ENCODE results near the gene MYBBP1A.
"Not testable (repeated sequence)": the region's sequence is repeated elsewhere in the genome, so short reads cannot be mapped to it uniquely, and the experiment has no call there.

Gene MYBBP1A

DNA sequence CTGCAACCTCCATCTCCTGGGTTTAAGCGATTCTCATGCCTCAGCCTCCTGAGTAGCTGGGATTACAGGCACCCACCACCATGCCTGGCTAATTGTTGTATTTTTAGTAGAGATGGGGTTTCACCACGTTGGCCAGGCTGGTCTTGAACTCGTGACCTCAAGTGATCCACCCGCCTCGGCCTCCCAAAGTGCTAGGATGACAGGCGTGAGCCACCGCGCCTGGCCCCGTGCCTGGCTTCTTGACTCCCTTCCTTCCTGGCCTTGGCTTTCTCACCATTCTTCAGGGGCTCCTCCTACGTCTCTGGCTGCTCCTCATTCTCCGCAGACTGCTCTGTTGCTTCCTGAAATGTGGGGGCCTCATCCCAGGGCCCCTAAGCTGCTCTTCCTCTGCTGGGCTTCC, 34.9 kb upstream of the MYBBP1A start:
- not testable (repeated sequence) for DNase-seq

DNA sequence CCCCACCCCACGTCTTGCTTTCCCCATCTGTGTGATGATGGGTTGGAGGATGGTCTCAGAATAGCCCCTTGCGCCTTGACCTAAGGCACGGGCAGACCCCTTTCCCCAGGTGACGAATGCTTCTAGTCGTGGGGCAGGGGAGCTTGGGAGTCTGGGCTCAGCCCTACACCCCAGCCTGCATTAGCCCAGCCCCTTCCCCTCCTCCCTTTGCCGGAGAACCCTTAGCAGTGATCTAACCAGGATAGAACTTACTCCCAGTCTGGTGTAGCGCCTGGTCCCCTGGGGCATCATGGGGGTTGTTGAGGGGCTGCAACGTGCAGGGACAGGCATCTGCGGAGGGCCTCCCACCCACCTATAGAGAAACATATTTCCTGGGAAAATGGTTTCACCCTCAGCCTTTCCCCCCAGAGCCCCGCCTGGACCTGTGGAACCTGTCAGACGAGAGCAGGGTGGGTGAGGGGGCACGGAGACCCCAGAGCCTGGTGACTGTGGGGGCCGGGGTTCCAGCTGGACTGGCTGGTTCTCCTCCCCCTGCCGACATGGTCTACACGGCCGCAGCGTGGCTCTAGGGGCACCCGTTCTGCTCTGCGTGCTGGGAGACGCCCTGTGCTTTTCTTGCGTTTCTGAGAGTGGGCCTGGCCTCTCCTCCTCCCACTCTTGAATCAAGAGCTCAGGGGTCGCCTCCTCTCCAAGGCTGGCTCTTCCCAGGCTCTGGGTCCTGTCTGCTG, 33.9 kb upstream of the MYBBP1A start:
- DNase-seq: no peak

DNA sequence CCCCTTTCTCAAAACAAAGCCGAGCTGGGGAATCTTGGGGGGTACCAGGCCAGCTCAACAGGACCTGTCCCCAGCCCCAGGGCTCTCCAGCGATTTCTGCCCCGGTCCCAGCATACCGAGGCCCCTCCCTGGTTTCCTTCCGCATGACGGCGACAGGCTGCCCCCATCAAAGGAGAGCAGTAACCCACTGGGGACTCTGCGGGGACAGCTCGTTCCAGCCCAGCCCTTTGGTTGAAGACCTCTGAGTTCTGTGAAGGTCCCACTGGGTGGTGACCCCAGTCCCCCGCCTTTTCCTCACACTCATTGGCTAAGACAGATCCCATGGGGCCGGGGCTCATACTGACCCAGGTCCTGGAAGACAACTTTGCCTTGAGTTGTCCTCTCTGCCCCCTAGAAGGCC, 33.2 kb upstream of the MYBBP1A start:
- no peak for DNase-seq

DNA sequence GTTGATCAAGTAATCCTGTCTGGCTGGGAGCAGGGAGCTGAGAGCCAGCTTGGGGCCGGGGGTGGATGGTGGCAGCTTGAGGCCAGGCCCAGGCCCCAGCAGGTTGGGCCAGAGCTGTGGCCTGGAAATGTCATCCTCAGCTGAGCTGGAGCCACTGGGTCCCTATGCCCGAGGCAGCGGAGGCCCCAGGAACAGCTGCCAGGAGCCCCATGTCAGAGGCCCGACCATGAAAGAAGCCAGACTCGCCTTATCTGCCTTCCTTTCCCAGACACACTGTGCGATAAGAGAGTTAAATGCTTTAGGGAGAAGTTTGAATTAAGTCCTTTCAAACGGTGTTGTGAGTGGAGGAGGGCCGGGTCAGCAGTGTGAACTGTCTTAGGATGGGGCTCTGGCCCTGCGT, 32.6 kb upstream of the MYBBP1A start:
- no peak for DNase-seq

DNA sequence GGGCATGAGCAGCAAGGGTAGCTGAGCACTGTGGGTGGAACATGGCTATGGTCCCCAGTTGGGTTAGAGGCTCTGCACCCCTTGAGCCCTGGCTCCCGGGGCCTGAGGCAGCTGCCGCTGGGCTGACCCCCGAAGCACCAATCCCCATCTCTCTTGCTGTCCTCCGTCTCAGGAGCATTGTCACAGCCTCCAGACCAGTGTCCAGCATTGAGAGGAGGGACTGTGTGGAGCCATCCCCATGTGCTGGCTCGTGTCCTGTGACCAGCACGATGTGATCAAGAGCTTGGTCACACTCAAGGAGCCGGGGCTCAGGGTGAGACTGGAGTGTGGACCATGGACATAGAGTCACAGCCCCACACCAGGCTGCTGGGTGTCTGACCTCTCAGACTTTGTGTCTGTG, 32.0 kb upstream of the MYBBP1A start:
- DNase-seq: no peak

DNA sequence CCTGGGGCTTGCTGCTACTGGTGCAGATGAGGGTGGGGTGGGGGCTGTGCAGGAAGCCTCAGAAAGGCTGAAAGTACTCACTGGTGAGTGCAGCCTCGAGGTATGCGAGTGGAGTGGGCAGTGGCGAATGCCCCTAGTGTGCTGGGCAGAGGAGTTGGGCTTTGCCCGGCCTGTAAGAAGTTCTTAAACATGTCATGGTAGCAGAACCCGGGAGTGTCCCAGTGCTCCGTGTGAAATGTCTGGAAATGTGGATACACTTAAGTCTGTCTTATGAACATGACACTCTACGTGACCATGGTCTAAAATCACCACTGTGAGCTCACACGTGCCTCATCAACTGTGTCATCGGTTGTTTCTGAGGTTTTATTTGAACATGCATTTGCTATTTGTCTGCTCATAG, 30.9 kb upstream of the MYBBP1A start:
- no peak for DNase-seq

DNA sequence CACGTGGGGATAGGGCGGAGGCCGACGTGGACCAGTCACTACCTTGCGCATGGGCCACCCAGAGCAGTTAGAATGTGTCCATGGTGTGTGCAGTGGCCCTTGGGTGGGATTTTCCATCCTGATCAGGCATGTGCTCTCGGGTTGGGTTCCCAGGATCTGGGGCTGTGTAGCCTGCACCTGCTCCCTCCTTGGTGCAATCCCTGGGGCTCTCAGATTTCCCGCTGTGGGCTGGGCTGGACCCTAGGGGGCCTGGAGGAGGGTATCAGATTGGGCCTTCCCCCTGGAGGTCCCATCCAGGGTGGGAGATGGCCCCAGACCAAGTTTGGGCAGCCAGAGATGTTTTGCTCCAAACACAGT, 30.4 kb upstream of the MYBBP1A start:
- DNase-seq: no peak

DNA sequence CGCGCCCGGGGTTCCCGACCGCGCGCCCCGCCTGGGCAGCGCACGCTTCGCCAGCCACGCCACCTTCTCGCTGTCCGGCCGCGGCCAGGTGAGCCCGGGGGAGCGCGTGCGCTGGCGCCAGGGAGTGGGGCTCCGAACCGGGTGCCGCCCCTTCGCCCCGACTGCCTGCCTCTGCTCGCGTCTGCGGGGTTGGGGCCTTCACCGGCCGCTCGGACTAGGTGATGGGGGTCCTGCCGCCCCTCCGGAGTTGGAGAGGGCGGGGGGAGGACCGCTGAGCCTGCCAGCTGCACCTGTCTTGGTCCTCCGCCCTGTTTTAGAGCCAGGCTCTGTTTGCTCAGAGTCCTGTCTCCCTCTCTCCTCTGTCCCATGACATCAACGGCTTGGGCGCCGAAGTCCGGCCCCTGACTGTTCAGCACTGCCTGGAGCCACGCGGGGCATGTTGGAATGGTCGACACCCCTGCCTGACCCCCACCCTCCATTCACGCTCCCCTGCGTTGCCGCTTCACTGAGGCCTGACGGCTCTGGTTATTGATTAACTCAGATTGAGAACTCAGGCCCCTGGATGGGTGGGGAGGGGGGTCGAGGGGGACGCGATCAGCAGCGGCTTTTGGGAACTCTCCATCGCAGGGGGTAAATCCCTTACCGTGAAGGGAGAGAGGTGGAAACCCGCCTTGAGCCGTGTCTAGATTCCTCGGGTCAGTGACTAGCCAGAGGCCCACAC, 29.9 kb upstream of the MYBBP1A start:
- no peak for DNase-seq

DNA sequence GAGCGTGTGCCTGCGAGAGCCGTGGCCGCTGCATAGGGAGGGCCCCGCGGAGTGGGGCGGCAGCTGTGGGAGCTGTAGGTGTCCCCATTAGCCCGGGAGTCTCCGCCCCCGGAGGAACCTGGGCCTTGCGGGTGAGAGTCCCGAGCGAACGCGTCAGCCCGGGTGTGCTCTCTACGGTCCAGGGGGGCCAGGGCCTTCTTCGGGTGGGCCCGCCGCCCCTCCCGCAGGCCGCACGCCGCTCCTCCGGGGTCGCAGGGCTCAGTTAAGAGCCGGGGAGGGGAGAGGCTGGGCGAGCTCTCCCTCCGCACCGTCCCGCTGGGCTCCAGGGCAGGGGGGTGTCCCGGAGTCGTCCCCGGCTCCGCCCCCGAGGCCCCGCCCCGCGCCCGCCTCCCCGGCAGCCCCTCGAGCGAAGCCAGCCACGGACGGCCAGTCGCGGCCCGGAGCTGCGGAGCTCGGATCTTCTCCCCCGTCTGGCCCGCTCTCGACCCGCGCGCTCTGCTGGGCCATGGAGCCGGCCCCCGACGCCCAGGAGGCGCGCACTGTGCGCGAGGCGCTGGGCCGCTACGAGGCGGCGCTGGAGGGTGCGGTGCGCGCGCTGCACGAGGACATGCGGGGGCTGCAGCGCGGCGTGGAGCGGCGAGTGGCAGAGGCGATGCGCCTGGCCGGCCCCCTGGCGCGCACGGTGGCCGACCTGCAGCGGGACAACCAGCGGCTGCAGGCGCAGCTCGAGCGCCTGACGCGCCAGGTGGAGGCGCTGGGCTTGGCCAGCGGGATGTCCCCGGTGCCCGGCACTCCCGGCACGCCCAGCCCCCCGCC, 29.1 kb upstream of the MYBBP1A start, which contains the start of gene SMTNL2:
Gene SMTNL2, plus strand, starts transcription at position 429 of the 816 bp plus-strand sequence. Its CDS starts 77 bp downstream, at position 506.
- no peak for DNase-seq

DNA sequence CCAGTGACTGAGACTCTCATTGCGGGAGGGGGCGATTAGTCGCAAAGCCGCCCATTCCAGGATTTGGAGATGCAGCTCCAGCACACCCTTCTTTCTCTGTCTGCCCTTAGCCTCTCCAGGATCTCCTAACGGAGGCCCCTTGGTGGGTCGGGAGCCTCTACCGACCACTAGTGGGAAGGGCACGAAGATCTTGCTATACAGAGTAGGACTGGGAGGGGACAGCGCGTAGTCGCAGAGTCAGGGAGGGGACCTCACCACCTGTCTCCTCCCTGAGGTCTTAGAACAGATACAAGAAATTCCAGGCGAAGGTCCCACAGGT, 28.6 kb upstream of the MYBBP1A start:
- no peak for DNase-seq

DNA sequence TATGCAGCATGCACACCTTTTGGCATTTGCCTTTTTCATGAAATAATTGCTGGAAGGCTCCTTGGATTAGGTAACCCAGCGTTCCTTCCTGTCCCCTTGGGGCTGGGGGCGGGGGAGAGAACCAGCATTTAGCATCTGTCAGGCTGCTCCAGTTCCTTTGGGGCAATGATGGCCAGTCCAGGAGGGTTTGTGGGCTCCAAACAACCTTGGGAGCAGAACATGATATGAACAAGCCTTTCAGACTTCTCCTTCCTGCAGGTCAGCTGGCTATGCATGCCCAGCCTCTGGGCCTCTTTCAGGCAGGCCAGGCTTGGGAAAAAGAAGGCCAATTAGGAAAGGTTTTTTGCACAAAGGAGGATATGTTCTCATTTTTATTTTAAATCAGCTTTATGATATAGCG, 28.0 kb upstream of the MYBBP1A start:
- DNase-seq: no peak

DNA sequence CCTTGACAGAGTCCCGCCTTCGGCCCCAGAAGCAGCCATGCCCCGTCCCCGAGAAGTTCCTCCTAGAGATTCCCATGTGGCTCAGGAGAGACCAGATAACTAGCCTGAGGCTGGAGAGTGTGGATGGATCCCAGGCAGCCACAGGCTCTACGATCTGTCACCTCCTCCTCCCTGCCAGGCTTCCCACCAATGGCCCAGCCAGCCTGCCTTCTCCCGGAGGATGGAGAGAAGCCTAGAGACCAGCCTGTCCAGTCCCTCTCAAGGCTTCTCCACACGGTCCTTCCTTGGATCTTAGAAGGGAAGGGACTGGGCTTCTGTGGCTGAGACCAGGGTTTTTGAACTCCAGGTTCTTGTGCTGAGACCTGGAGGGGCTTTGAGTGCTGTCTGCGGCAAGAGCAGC, 27.5 kb upstream of the MYBBP1A start:
- no peak for DNase-seq

DNA sequence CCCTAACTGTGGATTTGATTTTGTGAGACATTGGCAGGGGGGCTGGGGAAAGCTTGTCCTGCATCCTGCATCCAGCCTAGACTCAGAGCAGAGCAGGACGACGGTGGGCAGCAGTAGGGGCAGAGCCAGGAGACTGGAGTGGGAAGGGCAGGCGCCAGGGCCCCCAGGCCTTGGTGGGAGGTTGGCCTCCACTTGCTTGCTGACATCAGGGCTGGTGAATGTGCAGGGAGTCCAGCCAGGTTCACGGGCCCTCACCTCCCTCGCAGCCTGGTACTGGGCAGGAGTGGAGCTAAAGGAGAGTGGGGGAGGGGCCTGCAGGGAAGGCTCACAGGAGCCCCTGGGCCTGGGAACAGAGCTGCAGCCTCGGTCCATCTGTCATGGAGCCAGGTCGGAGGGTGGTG, 26.9 kb upstream of the MYBBP1A start:
- no peak for DNase-seq

DNA sequence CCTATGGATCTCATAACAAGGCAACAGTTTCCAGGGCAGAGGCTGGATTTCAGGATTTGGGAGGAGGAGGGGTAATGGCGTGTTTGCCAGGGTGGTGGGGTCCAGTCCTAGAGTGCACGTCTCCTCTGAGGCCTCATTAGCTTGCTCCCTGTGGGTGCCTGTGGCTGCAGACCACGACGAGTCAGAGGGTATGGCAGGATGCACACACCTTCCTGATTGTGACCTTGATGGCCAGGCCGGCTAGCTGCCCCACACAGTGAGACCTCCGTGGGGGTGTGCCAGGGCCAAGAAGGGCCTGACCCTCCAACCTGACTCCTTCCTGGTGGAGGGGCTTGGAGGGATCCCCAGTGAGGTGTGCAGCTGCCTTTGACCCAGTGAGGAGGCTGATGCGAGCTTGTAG, 25.1 kb upstream of the MYBBP1A start:
- no peak for DNase-seq

DNA sequence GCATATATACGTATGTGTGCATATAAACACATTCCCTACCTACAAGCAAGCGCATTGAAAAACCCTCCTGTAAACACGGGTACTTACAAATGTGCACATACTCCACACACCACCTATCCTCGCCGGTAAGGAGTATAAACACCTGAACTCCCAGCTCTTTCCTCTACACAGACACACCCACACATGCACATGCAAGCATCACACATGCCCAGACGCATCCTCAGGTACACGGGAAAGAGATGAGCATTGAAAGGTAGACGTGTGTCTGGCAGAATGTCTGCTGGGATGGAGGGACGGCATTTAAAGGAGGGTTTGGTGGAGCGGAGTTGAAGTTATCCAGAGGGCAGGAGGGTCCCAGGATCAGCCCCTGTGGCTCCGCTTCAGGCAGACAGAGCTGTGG, 24.5 kb upstream of the MYBBP1A start:
- DNase-seq: no peak

DNA sequence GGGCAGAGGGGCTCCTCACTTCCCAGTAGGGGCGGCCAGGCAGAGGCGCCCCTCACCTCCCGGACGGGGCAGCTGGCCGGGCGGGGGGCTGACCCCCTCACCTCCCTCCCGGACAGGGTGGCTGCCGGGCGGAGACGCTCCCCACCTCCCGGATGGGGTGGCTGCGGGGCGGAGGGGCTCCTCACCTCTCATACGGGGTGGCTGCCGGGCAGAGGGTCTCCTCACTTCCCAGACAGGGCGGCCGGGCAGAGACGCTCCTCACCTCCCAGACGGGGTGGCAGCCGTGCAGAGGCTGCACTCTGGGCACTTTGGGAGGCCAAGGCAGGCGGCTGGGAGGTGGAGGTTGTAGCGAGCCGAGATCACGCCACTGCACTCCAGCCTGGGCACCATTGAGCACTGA, 23.2 kb upstream of the MYBBP1A start:
- not testable (repeated sequence) for DNase-seq

DNA sequence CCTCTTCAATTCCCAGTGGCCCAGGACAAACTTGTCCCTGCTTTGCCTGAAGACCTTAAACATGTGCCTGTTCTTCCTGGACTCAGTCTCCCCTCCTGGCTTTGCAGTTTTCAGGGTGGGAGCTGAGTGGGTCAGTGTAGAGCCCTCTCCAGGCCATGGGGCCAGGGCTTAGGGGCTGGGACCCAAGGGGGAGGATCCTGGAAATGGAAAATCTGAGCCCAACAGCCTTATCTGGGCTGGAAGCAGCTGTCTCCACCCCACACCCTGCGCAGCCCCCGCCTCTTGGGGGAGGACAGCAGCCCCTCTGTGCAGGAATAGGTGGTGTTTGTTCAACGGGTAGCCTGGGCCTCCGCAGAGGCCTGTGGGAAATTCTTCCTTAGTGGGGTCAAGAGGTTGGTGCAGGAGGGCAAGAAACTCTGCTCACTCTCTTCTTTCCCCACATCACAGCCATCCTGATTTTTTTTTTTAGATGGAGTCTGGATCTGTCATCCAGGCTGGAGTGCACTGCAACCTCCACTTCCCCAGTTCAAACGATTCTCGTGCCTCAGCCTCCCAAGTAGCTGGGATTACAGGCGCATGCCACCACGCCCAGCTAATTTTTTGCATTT, 22.3 kb upstream of the MYBBP1A start:
- no peak for DNase-seq

DNA sequence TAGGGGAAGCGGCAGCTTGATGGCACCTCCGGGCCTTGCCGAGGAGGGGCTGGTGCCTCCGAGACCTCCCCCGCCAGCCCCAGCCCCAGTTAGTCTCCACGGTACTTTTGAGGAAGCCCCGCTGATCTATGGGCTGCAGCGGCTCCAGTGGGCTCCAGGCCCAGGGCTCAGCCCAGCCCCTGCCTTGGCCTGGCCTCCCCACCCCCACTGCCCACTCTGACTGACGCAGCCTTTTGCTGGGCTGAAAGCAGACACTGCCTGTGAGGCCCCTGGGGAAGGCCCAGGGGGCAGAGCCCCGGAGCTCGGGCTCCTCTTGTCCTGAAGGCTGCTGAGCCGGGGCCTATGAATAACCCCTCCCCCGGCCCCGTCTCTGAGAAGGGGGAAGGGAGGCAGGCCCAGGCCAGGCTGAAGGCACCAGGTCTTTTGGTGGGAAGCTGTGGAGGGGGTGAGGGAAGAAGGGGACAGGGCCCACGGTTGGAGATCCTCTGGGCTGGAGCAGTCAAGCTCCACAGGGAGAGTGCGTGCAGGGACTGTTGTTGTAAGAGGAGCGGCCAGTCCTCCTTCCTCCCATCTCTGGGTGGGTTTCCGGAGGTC, 21.6 kb upstream of the MYBBP1A start:
- DNase-seq: no peak

DNA sequence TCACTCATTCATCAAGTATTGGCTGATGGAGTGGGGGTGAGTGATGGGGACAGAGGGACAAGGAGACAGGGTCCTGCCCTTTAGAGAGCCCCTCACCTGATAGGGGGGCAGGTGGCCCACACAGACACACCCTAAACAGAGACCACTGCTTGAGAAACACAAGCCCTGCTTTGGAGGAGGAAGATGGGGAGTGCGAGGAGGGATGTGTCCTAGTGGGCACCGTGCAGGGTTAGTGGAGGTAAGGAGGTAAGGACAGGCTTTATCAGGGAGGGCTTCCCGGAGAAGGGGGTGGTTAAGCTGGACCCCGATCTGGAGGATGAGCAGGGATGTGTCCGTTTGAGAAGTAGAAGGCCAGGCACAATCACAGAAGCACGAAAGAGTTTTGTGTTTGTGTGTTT, 21.0 kb upstream of the MYBBP1A start:
- DNase-seq: no peak

DNA sequence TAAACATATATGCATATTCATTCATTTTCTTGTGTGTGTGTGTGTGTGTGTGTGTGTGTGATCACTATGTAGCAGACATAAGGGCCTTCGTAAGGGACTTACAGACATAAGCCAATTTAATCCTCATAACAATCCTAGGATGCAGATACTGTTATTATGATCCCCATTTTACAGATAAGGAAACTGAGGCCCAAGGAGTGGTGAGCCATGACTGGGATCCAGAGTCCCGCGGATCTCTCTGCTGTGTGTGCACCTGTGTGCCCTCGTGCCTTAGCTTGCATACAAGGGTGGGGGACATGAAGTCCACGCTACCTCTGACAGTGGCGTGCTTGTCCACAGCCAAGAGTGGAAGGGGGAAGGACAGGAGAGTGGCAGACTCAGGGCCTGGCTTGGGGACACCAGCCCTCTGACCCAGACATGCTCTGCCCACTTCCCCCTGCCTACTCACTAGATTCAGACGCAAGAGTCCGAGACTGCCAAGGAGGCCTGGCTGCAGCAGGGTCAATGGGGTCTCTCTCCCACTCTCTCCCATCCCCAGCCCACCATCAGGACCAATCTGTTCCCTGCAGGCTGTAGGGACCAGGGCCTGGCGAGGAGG, 19.4 kb upstream of the MYBBP1A start:
- DNase-seq: no peak

DNA sequence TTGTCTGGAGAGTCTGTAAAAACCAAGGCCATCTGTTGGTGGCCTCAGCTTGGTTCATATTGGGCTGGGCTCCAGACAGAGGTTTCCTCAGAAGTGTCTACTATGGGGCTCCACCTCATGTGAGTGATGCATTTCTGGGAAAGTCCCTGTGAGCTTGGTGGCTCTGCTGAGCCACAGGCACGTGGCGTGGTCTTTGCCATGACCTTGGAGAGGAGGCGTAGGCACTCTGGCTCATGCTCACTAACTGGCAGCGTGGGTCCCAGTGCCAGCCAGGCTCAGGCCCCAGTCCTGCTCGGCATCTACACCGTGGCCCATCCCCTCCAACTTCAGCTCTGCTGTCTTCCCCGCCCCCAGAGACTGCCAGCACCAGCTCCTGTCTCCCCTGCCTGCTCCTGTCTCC, 18.5 kb upstream of the MYBBP1A start:
- DNase-seq: no peak

DNA sequence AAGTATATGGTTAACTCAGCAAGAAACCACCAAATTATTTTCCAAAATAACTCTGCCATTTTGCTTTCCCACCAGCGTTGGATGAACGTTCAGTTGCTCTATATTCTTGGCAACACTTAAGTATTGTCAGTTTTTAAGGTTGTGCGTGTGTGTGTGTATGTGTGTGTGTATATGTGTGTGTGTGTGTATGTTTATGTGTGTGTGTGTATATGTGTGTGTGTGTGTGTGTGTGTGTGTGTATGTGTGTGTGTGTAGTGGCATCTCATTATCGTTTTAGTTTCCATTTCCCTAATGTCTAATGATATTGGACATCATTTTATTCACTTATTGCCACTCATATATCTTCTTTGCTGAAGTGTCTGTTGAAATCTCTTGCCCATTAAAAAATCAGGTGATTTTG, 17.9 kb upstream of the MYBBP1A start:
- DNase-seq: no peak

DNA sequence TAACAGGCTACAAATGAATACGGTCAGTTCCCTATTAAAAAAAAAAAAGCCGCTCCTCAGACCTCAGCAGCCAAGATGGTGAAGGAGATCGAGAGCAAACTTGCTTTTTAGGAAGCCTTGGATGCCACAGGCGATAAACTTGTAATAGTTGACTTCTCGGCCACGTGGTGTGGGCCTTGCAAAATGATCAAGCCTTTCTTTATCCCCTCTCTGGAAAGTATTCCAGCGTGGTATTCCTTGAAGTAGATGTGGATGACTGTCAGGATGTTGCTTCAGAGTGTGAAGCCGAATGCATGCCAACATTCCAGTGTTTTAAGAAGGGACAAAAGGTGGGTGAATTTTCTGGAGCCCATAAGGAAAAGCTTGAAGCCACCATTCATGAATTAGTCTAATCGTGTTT, 16.9 kb upstream of the MYBBP1A start:
- DNase-seq: no peak
